Measurements from ENCODE around the gene SCN5A.

Gene SCN5A

GRCh38 chr3:38565339-38566214, 83.9 kb downstream of the SCN5A start:
- H3K4me3 ChIP-seq (ENCODE audit: low read depth, low read length), result no peak overlapping the region
- DNase-seq (ENCODE audit: low read depth), result no peak
- TF ChIP-seq MAX (IDR thresholded peaks at IDR 0.05; ENCODE audit: low read depth, low read length), result no peak
- no peak for TF ChIP-seq MYC (IDR thresholded peaks at IDR 0.05; ENCODE audit: low read depth, low read length)
- TF ChIP-seq POLR2A (IDR thresholded peaks at IDR 0.05; ENCODE audit: extremely low read depth, insufficient read length), result no peak
- TF ChIP-seq CTCF (IDR thresholded peaks at IDR 0.05; ENCODE audit: low read depth, low read length), result no peak

GRCh38 chr3:38564631-38565338, 84.7 kb downstream of the SCN5A start:
- TF ChIP-seq MAX (IDR thresholded peaks at IDR 0.05; ENCODE audit: low read depth, low read length) (no peak), POLR2A (IDR thresholded peaks at IDR 0.05; ENCODE audit: extremely low read depth, insufficient read length) (no peak), CTCF (IDR thresholded peaks at IDR 0.05; ENCODE audit: low read depth, low read length) (no peak), MYC (IDR thresholded peaks at IDR 0.05; ENCODE audit: low read depth, low read length) (no peak)
- H3K4me3 ChIP-seq (ENCODE audit: low read depth, low read length), result no peak overlapping the region
- DNase-seq (ENCODE audit: low read depth), result no peak

GRCh38 chr3:38563886-38564270, 85.6 kb downstream of the SCN5A start:
- TF ChIP-seq MAX (IDR thresholded peaks at IDR 0.05; ENCODE audit: low read depth, low read length), result no peak
- no peak for TF ChIP-seq POLR2A (IDR thresholded peaks at IDR 0.05; ENCODE audit: extremely low read depth, insufficient read length)
- TF ChIP-seq MYC (IDR thresholded peaks at IDR 0.05; ENCODE audit: low read depth, low read length), result no peak
- no peak for TF ChIP-seq CTCF (IDR thresholded peaks at IDR 0.05; ENCODE audit: low read depth, low read length)
- H3K4me3 ChIP-seq (ENCODE audit: low read depth, low read length), result no peak overlapping the region
- no peak for DNase-seq (ENCODE audit: low read depth)

DNA sequence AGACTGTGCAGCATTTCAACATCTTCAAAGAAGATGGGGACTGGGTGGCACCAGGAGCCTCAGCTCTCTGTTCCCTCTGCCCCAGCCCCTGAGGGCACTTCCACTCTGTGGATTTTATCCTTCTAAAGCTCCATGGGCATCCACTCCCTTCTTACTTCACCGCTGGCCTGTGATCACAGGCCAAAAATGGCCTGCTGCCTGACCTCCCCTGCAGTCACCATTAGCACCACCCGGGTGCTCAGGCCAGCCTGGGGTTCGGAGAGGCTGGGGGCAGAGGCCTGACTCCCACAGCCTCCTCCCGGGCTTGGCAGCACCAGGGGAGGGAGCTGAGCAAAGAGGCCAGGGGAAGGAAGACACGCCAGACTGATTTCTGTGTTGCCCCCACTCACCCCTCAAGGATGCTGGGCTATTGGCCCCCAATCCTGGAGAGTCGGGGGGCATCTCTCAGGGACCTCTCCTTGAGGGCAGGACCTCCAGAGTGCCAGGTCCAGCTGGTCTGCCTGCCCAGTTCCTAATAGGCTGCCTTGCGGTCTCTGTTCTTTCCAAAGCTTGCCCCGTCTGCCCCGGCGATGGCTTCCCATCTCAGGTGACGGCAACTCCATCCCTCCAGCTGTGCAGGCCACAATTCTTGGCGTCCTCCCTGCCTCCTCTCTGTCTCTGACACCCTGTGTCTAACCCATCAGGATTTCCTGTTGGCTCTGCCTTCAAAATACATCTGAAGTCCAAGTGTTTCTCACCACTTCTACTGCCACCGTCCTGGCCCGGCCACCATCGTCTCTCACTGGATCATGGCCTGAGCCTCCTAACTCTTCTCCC, 86.2 kb downstream of the SCN5A start:
- no peak overlapping the region for H3K4me3 ChIP-seq (ENCODE audit: low read depth, low read length)
- TF ChIP-seq MYC (IDR thresholded peaks at IDR 0.05; ENCODE audit: low read depth, low read length), result no peak
- TF ChIP-seq MAX (IDR thresholded peaks at IDR 0.05; ENCODE audit: low read depth, low read length), result no peak
- no peak for TF ChIP-seq CTCF (IDR thresholded peaks at IDR 0.05; ENCODE audit: low read depth, low read length)
- no peak for TF ChIP-seq POLR2A (IDR thresholded peaks at IDR 0.05; ENCODE audit: extremely low read depth, insufficient read length)
- no peak for DNase-seq (ENCODE audit: low read depth)

- DNase-seq (ENCODE audit: low read depth), result no peak
- H3K4me3 ChIP-seq (ENCODE audit: low read depth, low read length), result no peak overlapping the region
- TF ChIP-seq MAX (IDR thresholded peaks at IDR 0.05; ENCODE audit: low read depth, low read length) (no peak), MYC (IDR thresholded peaks at IDR 0.05; ENCODE audit: low read depth, low read length) (no peak), CTCF (IDR thresholded peaks at IDR 0.05; ENCODE audit: low read depth, low read length) (no peak), POLR2A (IDR thresholded peaks at IDR 0.05; ENCODE audit: extremely low read depth, insufficient read length) (no peak)
Observed at GRCh38 chr3:38562467-38562925, 87.0 kb downstream of the SCN5A start.
